ENCODE measurements around the gene TP53RK.

TP53RK gene

DNA sequence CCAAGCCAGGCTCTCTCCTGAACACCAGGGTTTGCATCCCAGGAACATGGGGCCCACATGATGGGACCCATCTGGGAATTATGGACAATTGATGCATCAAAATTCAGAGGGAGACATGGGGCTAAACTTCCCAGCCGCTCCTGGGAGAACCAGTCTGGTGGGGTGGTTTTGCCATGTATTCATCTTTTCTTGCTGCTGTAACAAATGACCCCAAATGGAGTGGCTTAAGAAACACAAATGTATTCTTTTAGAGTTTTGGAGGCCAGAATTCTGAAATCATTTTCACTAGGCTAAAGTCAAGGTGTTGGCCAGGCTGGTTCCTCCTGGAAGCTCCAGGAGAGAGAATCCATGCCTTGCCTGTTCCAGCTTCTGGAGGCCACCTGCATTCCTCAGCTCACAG lies 44.5 kb downstream of the TP53RK start:
- H3K4me3 ChIP-seq (ENCODE audit: low read length), result no peak overlapping the region

DNA sequence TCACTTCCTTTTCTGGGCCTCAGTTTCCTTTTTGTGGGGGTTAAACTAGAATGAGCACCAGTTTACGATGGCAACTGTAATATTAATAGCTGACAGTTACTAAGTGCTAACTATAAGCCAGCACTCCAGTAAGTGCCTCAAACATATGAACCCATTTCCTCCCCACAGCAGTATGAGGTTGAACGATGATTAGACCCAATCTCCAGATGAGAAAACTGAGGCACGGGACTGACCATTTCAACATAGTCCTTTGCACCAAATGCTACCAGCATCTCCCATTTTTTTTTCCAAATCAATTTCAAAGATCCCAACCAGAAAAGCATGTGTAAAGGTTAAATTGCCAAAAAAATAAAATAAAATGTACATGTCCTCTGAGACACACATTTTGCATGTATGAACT lies 45.1 kb downstream of the TP53RK start:
- H3K4me1 ChIP-seq (ENCODE audit: low read length), result no peaks in the 10 kb centered on the region
- H3K4me2 ChIP-seq (ENCODE audit: low read length), result no peak overlapping the region
- no peak overlapping the region for H3K9ac ChIP-seq (ENCODE audit: low read length)
- no peak overlapping the region for H2AFZ ChIP-seq (ENCODE audit: low read depth, low read length)
- H3K27me3 ChIP-seq (ENCODE audit: low read depth, low read length), result peaks cover 73% of the 10 kb centered on the region
- no peak for TF ChIP-seq EZH2phosphoT487 (IDR thresholded peaks at IDR 0.05; ENCODE audit: low read depth)
- TF ChIP-seq, protein P1, sequence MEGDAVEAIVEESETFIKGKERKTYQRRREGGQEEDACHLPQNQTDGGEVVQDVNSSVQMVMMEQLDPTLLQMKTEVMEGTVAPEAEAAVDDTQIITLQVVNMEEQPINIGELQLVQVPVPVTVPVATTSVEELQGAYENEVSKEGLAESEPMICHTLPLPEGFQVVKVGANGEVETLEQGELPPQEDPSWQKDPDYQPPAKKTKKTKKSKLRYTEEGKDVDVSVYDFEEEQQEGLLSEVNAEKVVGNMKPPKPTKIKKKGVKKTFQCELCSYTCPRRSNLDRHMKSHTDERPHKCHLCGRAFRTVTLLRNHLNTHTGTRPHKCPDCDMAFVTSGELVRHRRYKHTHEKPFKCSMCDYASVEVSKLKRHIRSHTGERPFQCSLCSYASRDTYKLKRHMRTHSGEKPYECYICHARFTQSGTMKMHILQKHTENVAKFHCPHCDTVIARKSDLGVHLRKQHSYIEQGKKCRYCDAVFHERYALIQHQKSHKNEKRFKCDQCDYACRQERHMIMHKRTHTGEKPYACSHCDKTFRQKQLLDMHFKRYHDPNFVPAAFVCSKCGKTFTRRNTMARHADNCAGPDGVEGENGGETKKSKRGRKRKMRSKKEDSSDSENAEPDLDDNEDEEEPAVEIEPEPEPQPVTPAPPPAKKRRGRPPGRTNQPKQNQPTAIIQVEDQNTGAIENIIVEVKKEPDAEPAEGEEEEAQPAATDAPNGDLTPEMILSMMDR (IDR thresholded peaks at IDR 0.05; ENCODE audit: low read depth, low read length), result no peak
- no peak overlapping the region for H3K27ac ChIP-seq (ENCODE audit: low read length)
- no peak overlapping the region for H3K4me3 ChIP-seq (ENCODE audit: low read length)
- no peaks in the 10 kb centered on the region for H3K36me3 ChIP-seq (replicated peaks; ENCODE audit: low read depth, low read length)
- H4K20me1 ChIP-seq (ENCODE audit: insufficient read depth, low read length), result no peaks in the 10 kb centered on the region
- H3K79me2 ChIP-seq (ENCODE audit: low read length), result no peaks in the 10 kb centered on the region
- H3K9me3 ChIP-seq (ENCODE audit: insufficient read depth, low read length), result no peaks in the 10 kb centered on the region

More for the DNA sequence above, 44.5 kb downstream of the TP53RK start:
- Histone ChIP-seq H3K4me1 (ENCODE audit: low read length) (no peaks in the 10 kb centered on the region), H3K27me3 (ENCODE audit: low read depth, low read length) (peaks cover 75% of the 10 kb centered on the region), H2AFZ (ENCODE audit: low read depth, low read length) (no peak overlapping the region), H3K36me3 (replicated peaks; ENCODE audit: low read depth, low read length) (no peaks in the 10 kb centered on the region), H3K9ac (ENCODE audit: low read length) (no peak overlapping the region), H3K79me2 (ENCODE audit: low read length) (no peaks in the 10 kb centered on the region), H4K20me1 (ENCODE audit: insufficient read depth, low read length) (no peaks in the 10 kb centered on the region), H3K27ac (ENCODE audit: low read length) (no peak overlapping the region), H3K4me2 (ENCODE audit: low read length) (no peak overlapping the region), H3K9me3 (ENCODE audit: insufficient read depth, low read length) (no peaks in the 10 kb centered on the region)
- TF ChIP-seq, protein P1 (IDR thresholded peaks at IDR 0.05; ENCODE audit: low read depth, low read length), result no peak
- TF ChIP-seq EZH2phosphoT487 (IDR thresholded peaks at IDR 0.05; ENCODE audit: low read depth), result no peak

DNA sequence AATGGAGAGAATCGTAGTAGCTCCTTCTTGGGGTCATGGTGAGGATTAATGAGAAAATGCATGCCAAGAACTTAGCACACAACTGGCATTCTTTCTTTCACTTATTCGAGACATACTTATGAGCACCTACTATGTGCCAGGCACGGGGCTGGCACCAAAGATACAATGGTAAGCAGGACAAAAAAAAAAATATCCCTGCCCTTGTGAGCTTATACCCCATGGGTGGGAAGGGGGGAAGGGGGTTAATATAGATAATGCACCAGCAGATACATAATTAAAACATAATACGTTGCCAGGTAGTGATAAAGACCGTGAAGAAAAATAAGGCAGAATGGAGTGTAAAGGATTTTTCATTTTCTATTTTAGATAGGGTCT lies 46.3 kb downstream of the TP53RK start:
- no peak for TF ChIP-seq EZH2phosphoT487 (IDR thresholded peaks at IDR 0.05; ENCODE audit: low read depth)
- TF ChIP-seq, protein P1 (IDR thresholded peaks at IDR 0.05; ENCODE audit: low read depth, low read length), result no peak
- Histone ChIP-seq H3K9me3 (ENCODE audit: insufficient read depth, low read length) (no peaks in the 10 kb centered on the region), H2AFZ (ENCODE audit: low read depth, low read length) (no peak overlapping the region), H3K9ac (ENCODE audit: low read length) (no peak overlapping the region), H3K4me1 (ENCODE audit: low read length) (no peaks in the 10 kb centered on the region), H3K4me3 (ENCODE audit: low read length) (no peak overlapping the region), H3K27me3 (ENCODE audit: low read depth, low read length) (peaks cover 64% of the 10 kb centered on the region), H3K36me3 (replicated peaks; ENCODE audit: low read depth, low read length) (no peaks in the 10 kb centered on the region), H3K79me2 (ENCODE audit: low read length) (no peaks in the 10 kb centered on the region), H3K4me2 (ENCODE audit: low read length) (no peak overlapping the region), H3K27ac (ENCODE audit: low read length) (no peak overlapping the region), H4K20me1 (ENCODE audit: insufficient read depth, low read length) (no peaks in the 10 kb centered on the region)

DNA sequence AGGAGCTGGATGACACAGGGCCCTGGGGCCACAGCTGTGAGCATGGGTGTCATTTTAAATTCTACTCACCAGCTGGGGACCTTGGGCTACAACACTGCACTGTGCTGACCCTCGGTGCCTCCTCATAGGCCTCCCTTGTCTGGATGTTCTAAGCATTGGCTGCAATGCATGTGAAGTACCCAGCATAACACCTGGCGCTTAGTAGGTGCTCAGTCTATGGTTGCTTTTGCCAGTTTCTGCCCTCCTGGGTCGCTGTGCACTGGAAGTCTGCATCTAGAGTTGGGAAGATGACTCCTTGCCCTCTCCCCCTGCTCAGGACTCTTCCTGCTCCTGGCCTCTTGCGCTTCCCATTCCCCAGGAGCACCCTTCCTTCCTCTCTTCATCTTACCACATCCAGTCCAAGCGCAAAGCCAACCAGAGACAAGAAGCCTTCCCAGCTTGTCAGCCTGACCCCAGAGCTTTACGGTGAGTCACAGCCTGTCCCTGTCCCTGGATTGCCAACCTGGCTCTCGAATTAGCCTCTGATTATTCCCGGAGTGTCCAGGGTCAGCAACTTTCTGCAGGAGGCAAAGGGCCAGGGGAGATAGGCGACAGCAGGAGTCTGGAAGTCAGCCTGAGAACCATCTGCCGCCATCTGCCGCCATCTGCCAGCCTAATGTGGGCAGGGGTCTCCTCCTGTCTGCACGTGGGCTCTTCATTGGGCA lies 46.8 kb downstream of the TP53RK start:
- H3K27ac ChIP-seq (ENCODE audit: low read length), result no peak overlapping the region
- H3K4me1 ChIP-seq (ENCODE audit: low read length), result no peaks in the 10 kb centered on the region
- no peak overlapping the region for H3K9ac ChIP-seq (ENCODE audit: low read length)
- H3K4me2 ChIP-seq (ENCODE audit: low read length), result no peak overlapping the region
- H3K4me3 ChIP-seq (ENCODE audit: low read length), result no peak overlapping the region
- H3K79me2 ChIP-seq (ENCODE audit: low read length), result no peaks in the 10 kb centered on the region
- H2AFZ ChIP-seq (ENCODE audit: low read depth, low read length), result no peak overlapping the region
- H3K27me3 ChIP-seq (ENCODE audit: low read depth, low read length), result peaks cover 58% of the 10 kb centered on the region
- no peaks in the 10 kb centered on the region for H4K20me1 ChIP-seq (ENCODE audit: insufficient read depth, low read length)
- TF ChIP-seq, protein P1 (IDR thresholded peaks at IDR 0.05; ENCODE audit: low read depth, low read length), result no peak
- no peak for TF ChIP-seq EZH2phosphoT487 (IDR thresholded peaks at IDR 0.05; ENCODE audit: low read depth)
- H3K9me3 ChIP-seq (ENCODE audit: insufficient read depth, low read length), result no peaks in the 10 kb centered on the region
- H3K36me3 ChIP-seq (replicated peaks; ENCODE audit: low read depth, low read length), result no peaks in the 10 kb centered on the region
